ENCODE data around the gene NHS.

NHS gene

GRCh38 chrX:17456526-17456925 is 81.5 kb downstream of the NHS start:
- DNase-seq, result no peak

GRCh38 chrX:17459008-17459611 is 84.1 kb downstream of the NHS start:
- DNase-seq, result no peak

DNA sequence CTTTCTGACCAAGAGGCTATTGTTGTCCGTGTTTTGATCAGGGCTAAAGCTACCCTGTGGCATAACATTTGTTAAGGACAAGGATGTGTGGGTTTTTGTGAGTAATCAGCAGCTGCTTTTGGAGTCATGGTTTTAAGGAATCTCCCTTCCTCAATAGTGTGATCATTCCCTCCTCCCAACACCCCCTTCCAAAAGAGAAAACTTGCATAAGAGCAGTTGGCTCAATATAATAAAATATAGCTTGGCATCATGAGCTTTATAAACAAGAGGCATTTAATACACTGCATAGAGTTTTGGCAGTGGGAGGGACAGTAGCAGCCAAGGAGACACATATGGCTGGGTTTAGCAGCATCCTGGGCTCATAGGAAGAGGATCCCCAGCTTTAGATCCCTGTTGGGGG is 84.7 kb downstream of the NHS start:
- no peak for DNase-seq

DNA sequence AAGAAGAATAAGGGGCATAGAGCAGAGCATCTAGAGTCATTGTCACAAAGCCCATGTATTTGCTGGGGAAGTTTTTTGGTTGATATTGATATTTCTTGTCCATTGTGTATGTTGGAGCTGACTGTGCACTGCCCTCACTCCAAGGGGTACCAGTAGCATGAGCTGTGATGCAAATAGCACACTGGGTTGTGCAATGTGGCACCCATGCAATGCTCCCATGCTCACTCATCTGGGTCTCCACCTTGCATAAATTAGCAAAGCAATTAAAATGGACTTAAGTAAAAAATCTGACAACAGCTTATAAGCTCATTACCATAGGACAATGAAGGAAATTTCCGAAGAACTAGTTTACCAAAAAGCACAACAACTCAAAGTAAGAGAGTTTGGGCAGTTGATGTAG is 87.9 kb downstream of the NHS start:
- DNase-seq, result no peak

DNA sequence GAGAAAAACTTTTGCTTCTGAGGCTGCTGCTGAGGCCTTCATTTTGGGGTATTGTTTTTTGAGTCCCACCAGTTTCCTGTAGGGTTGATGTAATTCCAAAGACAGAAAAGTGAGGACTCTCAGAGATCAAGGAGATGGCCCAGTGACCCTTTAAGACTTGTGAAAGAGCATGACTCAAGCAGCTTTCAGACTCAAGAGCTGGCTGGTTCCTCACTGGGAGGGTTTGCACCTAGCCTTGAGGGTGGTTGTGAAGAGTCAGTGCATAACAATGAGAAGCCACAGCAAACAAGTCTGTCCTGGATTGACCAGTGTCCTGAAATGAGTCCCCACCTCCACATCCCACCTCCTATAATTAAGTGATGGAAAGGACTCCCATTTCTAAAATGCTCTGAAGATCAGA is 89.2 kb downstream of the NHS start:
- no peak for DNase-seq

- no peak for DNase-seq
Observed at GRCh38 chrX:17465201-17465600, 90.2 kb downstream of the NHS start.

- DNase-seq, result no peak
Observed at GRCh38 chrX:17465802-17466201, 90.8 kb downstream of the NHS start.

- DNase-seq, result no peak
Observed at GRCh38 chrX:17470136-17470535, 95.1 kb downstream of the NHS start.

DNA sequence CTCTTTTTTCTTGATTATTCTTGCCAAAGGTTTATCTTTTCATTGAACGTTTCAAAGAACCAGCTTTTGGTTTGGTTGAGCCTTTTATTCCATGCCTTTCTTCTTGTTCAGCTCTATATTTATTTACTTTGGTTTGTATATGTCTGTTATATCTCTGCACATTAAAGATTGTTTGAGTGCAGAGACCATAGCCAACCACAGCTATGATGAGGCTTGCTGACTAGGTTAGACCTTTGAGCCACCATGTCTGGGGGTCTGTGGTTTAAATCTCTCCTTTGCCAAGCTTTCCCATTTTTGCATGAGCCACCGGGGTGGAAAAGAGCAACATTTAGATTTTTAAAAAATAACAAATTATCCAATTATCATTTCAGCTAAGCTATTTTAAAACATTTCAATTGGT is 96.1 kb downstream of the NHS start:
- DNase-seq, result no peak

DNA sequence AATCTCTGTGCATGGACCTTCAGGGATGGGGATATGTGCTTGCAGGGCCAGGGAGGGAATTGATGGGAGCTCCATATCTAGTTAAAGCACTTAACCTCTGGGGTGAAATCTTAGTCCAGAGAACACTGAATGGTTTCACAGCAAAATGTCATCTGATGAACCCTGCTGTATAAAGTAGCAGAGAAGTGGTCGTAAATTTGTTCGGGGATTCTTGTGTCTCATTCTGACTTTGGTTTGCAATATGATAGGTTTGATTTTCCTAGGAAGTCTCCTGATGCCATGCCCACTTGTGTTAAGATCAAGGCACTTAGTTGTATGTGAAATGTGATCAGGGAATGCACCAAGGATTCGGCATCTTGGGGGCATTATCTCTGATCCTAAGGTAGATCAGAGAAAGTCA is 96.9 kb downstream of the NHS start:
- no peak for DNase-seq

DNA sequence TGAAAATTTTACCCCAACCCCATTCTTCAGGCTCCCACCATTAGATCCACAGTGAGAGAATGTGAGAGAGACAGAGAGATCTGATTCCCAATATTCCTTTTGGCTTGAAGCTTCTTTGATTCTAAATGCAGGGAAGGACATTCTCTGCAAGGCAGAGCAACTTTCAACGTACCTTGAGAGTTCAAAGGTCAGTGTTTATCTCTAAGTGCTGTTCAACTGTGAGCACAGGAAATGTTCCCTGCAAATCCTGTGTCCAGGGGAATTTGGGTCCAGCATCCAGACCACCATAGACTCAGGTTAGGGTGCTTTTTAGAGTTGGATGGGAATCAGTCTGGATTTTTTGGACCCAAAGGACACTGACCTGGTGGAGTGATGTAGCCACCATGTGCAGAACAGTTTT is 97.4 kb downstream of the NHS start:
- no peak for DNase-seq

DNA sequence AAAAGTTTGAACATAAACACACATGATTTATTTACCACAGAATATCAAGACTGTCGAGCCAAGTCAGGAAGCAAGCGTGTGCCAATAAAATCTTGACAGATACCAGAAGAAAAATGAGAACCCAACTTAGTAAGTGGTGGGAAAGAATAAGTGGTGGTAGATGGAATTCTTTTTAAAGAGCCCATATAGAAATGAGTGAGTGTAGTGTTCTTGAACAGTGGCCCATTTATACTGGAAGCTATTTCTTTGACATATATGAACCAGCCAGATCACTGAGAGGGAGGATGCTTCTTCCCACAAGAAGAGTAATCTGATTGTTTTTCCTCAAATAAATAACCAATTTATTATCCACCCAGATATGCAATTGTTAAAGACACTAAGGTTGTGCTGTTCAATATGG is 98.0 kb downstream of the NHS start:
- no peak for DNase-seq

- DNase-seq, result no peak
Observed at GRCh38 chrX:17474892-17475291, 99.9 kb downstream of the NHS start.

GRCh38 chrX:17475449-17476217 is 100.6 kb downstream of the NHS start:
- no peak for DNase-seq

- DNase-seq, result no peak
Observed at GRCh38 chrX:17476411-17476810, 101.4 kb downstream of the NHS start.

DNA sequence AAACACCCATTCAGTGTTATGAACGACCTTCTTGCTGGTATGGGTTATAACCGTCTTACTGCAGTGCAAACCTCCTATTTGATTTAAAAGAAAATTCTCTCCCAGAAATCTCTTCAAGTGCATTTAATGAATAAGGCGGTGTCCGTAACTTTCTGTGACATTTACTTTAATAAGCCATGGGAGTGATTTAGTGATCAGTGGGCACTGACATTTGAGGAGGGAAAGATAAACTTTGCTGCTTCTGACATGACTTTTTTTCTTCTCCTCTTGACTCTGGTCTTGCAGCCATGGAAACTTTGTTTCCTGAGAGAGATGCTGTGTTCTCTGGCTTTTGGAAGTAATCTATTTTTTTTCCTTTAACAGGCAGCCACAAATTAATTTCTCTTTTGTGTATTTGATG is 106.1 kb downstream of the NHS start:
- no peak for DNase-seq

DNA sequence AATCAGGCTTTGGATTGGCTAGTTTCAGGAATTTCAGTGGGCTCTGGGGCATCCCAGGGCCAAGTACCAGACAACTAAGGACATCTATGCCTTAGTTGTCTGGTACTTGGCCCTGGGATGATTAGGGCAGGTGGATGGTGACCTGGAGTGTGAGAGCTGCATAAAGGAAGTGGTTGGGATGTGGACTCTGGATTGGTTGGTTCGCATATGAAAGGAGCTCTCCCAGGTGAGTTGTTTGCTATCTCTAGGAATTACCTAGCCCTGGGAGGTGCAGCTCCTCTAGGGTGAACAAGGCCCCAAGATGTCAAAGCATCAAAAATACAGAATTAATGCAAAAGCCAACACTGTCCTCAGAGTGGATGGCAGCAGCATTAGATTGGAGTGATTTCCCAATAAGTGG is 109.6 kb downstream of the NHS start:
- no peak for DNase-seq

GRCh38 chrX:17485391-17485790 is 110.4 kb downstream of the NHS start:
- DNase-seq, result no peak

GRCh38 chrX:17488036-17488435 is 113.0 kb downstream of the NHS start:
- no peak for DNase-seq

GRCh38 chrX:17494216-17494615 is 119.2 kb downstream of the NHS start:
- DNase-seq, result no peak

DNA sequence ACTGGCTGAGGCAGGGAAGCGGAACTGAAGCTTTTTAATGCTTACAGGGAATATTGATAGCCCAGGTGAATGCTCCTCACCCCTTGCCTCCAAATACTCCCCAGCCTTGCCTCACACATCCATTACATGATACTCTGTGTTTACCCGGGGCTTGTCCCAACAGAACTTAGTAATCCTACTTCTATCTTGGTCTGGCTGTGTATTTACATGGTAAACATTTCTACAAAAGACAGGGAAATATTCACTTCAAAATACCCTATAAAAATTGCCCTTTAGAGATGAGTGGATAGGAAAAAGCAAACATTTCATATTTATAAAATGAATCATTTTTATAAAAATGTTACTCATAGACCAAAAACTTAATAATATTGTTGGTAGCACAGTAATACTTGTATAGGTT is 120.1 kb downstream of the NHS start:
- no peak for DNase-seq

DNA sequence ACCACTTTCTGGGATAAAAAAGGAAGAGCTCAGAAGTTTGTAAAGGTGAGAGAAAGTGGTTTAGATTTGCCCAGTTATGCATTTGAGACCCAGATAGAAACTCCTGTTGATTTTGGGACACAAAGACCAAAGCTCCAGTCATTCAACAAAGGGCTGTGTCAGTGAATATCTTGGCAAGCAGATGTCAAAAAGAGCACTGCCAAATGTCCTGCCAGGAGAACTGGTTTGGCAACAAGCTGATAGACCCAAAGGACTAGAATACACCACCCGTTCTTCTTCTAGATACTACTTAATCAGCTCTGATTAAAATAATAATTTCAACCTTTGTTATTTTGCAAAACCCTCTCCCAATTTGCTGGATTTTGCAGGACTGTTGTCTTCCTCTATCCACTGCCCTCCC is 121.4 kb downstream of the NHS start:
- no peak for DNase-seq

- DNase-seq, result no peak
Observed at GRCh38 chrX:17497193-17497592, 122.2 kb downstream of the NHS start.

DNA sequence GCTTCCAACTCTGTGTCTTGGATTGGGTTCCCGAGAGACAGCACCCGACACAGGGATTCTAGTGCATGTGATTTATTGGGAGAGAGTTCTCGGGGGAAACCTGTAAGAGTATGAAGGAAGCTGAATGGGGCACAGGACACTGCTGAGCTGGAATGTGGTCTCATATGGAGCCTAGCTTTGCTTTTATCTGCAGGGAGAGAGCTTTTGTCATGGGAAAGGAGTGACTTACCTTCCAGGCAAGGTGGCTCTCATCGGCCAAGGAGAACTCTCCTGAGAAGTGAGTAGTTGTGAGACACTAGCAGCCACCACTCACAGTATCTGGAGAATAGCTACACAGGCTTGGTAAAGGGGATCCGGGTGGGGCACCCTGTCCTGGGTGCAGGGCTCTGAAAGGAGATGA is 124.5 kb downstream of the NHS start:
- DNase-seq, result no peak

DNA sequence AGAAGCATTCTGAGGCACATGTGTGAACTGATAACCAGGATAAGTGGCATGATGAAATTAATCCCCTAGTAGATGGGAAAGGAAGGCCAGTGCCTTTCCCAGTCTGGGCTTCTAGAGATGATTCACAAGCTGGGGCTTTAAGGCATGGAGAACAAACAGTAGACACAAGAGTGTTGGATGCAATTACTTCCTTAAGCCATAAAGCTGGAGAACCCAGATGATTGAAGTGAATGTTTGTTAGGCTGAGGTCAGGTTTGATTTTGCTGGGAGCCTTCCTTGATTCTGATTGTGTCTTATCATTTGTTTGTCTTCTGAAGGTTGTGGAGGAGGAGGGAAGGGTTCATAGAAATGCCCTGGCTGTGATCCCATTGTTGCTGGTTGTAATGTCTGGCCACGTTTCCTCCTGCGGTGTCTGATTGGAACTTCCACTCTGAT is 125.2 kb downstream of the NHS start:
- no peak for DNase-seq

Data from activated CD8-positive, alpha-beta memory T cell treated with anti-CD3 and anti-CD28 coated beads for 24 hours (primary cell).